ENCODE measurements around the gene EFR3B. TPM values are rescaled to one million over a fixed set of nuclear protein-coding genes. Genes with fewer than 3 reads are reported as not detected.

EFR3B gene
- total and polyA plus RNA-seq, 2 donors from 2014 or later: 0.39 to 1.1 TPM

DNA sequence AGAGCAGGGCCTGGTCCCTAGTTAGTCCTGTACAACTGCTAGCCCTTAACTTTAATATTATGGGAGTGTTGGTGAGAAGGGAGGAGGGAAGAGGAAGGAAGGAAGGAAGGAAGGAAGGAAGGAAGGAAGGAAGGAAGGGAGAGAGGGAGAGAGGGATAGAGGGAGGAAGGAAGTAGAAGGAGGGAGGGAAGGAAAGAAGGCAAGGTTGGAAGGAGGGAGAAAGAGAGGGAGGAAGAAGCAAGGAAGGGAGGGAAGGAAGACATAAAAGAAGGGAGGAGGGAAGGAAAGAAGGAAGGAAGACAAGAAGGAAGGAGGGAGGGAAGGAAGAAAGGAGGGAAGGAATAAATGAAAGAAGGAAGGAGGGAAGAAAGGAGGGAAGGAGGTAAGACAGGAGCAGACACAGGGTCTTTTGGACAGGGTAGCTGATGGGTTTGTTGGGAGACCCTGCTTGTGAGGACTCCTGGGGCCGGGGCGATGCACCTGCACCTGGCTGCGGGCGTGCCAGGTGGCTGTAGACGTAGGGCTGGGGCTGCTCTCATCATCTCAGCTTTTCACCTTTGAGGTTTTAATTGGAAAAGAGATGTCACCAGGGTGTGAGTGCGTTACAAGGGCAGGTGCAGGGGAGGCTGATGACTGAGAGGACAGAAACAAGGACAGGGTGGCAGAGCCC lies 132.5 kb downstream of the EFR3B start:
- no peaks in the 10 kb centered on the region for H3K4me1 ChIP-seq (ENCODE audit: control insufficient read depth in 2 of 3, insufficient read depth in 2 of 3, low read depth in 1 of 3, low read length in 3 of 3)
- FAIRE-seq (no peak), DNase-seq (no peak)
- no peak overlapping the region for H3K9ac ChIP-seq (ENCODE audit: low read length in 3 of 3)
- intact Hi-C loops (cut with DNase I): no loop called here
- no peak overlapping the region for H3K4me3 ChIP-seq (ENCODE audit: low read length in 3 of 3)
- H3K36me3 ChIP-seq (ENCODE audit: control insufficient read depth in 2 of 3, insufficient read depth in 3 of 3, low read length in 3 of 3): no peaks in the 10 kb centered on the region
- no peak overlapping the region for H3K27ac ChIP-seq (ENCODE audit: low read depth in 2 of 2, low read length in 2 of 2)
- TF ChIP-seq, protein P1, sequence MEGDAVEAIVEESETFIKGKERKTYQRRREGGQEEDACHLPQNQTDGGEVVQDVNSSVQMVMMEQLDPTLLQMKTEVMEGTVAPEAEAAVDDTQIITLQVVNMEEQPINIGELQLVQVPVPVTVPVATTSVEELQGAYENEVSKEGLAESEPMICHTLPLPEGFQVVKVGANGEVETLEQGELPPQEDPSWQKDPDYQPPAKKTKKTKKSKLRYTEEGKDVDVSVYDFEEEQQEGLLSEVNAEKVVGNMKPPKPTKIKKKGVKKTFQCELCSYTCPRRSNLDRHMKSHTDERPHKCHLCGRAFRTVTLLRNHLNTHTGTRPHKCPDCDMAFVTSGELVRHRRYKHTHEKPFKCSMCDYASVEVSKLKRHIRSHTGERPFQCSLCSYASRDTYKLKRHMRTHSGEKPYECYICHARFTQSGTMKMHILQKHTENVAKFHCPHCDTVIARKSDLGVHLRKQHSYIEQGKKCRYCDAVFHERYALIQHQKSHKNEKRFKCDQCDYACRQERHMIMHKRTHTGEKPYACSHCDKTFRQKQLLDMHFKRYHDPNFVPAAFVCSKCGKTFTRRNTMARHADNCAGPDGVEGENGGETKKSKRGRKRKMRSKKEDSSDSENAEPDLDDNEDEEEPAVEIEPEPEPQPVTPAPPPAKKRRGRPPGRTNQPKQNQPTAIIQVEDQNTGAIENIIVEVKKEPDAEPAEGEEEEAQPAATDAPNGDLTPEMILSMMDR (IDR thresholded peaks at IDR 0.05; ENCODE audit: borderline replicate concordance, extremely low read depth, insufficient read depth): no peak
- H3K9me3 ChIP-seq (ENCODE audit: control insufficient read depth in 2 of 3, insufficient read depth in 1 of 3, low read length in 3 of 3): no peaks in the 10 kb centered on the region
- peaks cover 6% of the 10 kb centered on the region for H3K27me3 ChIP-seq (ENCODE audit: control insufficient read depth, insufficient read depth, low read length)

DNA sequence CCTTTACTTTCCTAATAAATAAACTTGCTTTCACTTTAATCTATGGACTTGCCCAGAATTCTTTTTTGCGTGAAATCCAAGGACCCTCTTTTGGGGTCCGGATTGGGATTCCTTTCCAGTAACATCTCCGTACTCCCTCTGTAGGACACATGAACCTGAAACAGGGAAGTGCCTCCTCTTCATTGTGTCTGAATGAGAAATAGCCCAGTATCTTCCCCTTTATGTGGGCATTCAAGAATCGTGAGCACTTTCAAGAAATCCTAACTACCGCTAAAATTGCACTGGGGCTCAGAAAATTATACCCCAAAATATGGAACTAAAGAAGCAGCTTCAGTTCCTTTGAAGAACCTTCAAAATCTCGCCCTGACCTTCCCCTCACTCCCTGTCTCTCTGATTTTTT lies 134.3 kb downstream of the EFR3B start:
- intact Hi-C loops (cut with DNase I): no loop called here
- Histone ChIP-seq H3K36me3 (ENCODE audit: control insufficient read depth in 2 of 3, insufficient read depth in 3 of 3, low read length in 3 of 3) (no peaks in the 10 kb centered on the region), H3K4me1 (ENCODE audit: control insufficient read depth in 2 of 3, insufficient read depth in 2 of 3, low read depth in 1 of 3, low read length in 3 of 3) (no peaks in the 10 kb centered on the region), H3K9ac (ENCODE audit: low read length in 3 of 3) (no peak overlapping the region), H3K27ac (ENCODE audit: low read depth in 2 of 2, low read length in 2 of 2) (no peak overlapping the region), H3K4me3 (ENCODE audit: low read length in 3 of 3) (no peak overlapping the region), H3K27me3 (ENCODE audit: control insufficient read depth, insufficient read depth, low read length) (no peaks in the 10 kb centered on the region), H3K9me3 (ENCODE audit: control insufficient read depth in 2 of 3, insufficient read depth in 1 of 3, low read length in 3 of 3) (no peaks in the 10 kb centered on the region)
- no peak for FAIRE-seq
- no peak for DNase-seq
- TF ChIP-seq, protein P1 (IDR thresholded peaks at IDR 0.05; ENCODE audit: borderline replicate concordance, extremely low read depth, insufficient read depth): no peak

DNA sequence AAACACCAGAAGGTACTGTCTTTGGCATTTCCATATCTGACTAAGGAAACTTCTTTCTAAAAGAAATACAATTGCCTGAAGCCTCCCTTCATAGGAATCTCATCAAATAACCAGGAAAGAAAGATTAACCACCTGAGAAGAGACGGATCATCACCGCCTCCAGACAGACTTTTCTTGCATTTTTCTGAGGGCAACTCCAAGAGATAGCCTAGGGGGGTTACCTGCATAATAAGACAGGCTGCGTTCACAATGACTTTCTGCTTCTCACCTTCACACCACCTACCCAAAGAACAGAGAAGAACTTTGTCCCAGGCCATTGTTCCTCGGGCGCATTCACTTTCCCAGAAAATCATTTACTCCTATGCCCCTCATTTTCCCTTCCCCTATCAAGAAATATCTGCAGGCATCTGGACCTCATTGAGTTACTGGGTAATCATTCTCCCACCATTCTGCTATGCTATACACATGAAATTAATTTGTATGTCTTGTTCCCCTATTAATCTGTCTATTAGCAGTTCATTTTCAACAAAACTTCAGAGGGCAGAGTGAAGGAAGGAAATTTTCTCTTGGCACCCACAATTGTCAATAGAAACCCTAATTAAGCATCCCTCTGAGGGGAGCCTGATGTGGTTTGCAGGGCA lies 134.8 kb downstream of the EFR3B start:
- Histone ChIP-seq H3K27me3 (ENCODE audit: control insufficient read depth, insufficient read depth, low read length) (no peaks in the 10 kb centered on the region), H3K27ac (ENCODE audit: low read depth in 2 of 2, low read length in 2 of 2) (no peak overlapping the region), H3K4me3 (ENCODE audit: low read length in 3 of 3) (no peak overlapping the region), H3K9me3 (ENCODE audit: control insufficient read depth in 2 of 3, insufficient read depth in 1 of 3, low read length in 3 of 3) (no peaks in the 10 kb centered on the region), H3K36me3 (ENCODE audit: control insufficient read depth in 2 of 3, insufficient read depth in 3 of 3, low read length in 3 of 3) (no peaks in the 10 kb centered on the region), H3K4me1 (ENCODE audit: control insufficient read depth in 2 of 3, insufficient read depth in 2 of 3, low read depth in 1 of 3, low read length in 3 of 3) (no peaks in the 10 kb centered on the region), H3K9ac (ENCODE audit: low read length in 3 of 3) (no peak overlapping the region)
- TF ChIP-seq, protein P1 (IDR thresholded peaks at IDR 0.05; ENCODE audit: borderline replicate concordance, extremely low read depth, insufficient read depth): no peak
- FAIRE-seq: no peak
- intact Hi-C loops (cut with DNase I): no loop called here
- DNase-seq: no peak
